Fibroblast of lung (primary cell): Measurements from ENCODE around the gene TLN1. TPM values are rescaled to one million over a fixed set of nuclear protein-coding genes. Genes with fewer than 3 reads are reported as not detected.

ENCODE experiments used
- DNase-seq, 2 donors: peaks; one replicate each; pipeline versions ENCODE4 v3.0.0 to v3.0.0-alpha.2; 2010; ENCODE audit warnings: low read depth in 2 of 2
- H2AFZ ChIP-seq: 2 replicates; pipeline ENCODE4 v1.5.1; 2012; ENCODE audit warnings: low read length, control low read depth, inconsistent platforms
- H3K27ac ChIP-seq: 2 replicates; pipeline ENCODE4 v1.5.1; 2011; ENCODE audit warnings: low read length, control low read depth; ENCODE audit not compliant: insufficient read depth
- H3K27me3 ChIP-seq: 2 replicates; pipeline ENCODE4 v1.5.1; 2011; ENCODE audit warnings: mild to moderate bottlenecking, low read length; ENCODE audit not compliant: control insufficient read depth, insufficient read depth
- H3K36me3 ChIP-seq: 2 replicates; pipeline ENCODE4 v1.5.1; 2011; ENCODE audit warnings: low read length; ENCODE audit not compliant: control insufficient read depth, insufficient read depth
- H3K4me1 ChIP-seq: 2 replicates; pipeline ENCODE4 v1.5.1; 2011; ENCODE audit warnings: low read length; ENCODE audit not compliant: control insufficient read depth, insufficient read depth; ENCODE audit errors: extremely low read depth
- H3K4me2 ChIP-seq: 2 replicates; pipeline ENCODE4 v1.5.1; 2011; ENCODE audit warnings: low read length, control low read depth; ENCODE audit not compliant: insufficient read depth; ENCODE audit errors: extremely low read depth
- H3K4me3 ChIP-seq, 4 experiments: fragments of 200-600 bp in 1 of 4; sonication (generic) in 1 of 4; replicated peaks in 1 of 4; 2 replicates each; pipeline ENCODE4 v1.5.1; 2011 to 2016; ENCODE audit warnings: low read length in 4 of 4, low read depth in 3 of 4, mild to moderate bottlenecking in 3 of 4, control low read depth in 2 of 4, inconsistent platforms in 1 of 4, mixed read lengths in 1 of 4; ENCODE audit not compliant: insufficient read depth in 1 of 4; ENCODE audit errors: control extremely low read depth in 1 of 4
- H3K79me2 ChIP-seq: 2 replicates; pipeline ENCODE4 v1.5.1; 2012; ENCODE audit warnings: mild to moderate bottlenecking, low read length, inconsistent platforms; ENCODE audit not compliant: control insufficient read depth, insufficient read depth
- H3K9ac ChIP-seq: 2 replicates; pipeline ENCODE4 v1.5.1; 2011; ENCODE audit warnings: mild to moderate bottlenecking, low read length, control low read depth; ENCODE audit not compliant: insufficient read depth
- H3K9me3 ChIP-seq: 2 replicates; pipeline ENCODE4 v1.5.1; 2012; ENCODE audit warnings: low read depth, low read length; ENCODE audit not compliant: control insufficient read depth, insufficient read depth
- H4K20me1 ChIP-seq: 2 replicates; pipeline ENCODE4 v1.5.1; 2011; ENCODE audit warnings: low read length; ENCODE audit not compliant: control insufficient read depth, insufficient read depth; ENCODE audit errors: extremely low read depth
- CTCF ChIP-seq, 2 donors: IDR thresholded peaks in 1 of 2; conservative IDR thresholded peaks in 1 of 2; 1 replicate in 1 of 2; 2 replicates in 1 of 2; pipeline ENCODE4 v1.5.1; 2011 to 2012; ENCODE audit warnings: low read length in 2 of 2, control low read depth in 1 of 2, inconsistent platforms in 1 of 2, low read depth in 1 of 2, mild to moderate bottlenecking in 1 of 2
- EZH2 ChIP-seq: IDR thresholded peaks from 2 replicates; pipeline ENCODE4 v1.5.1; 2012; ENCODE audit warnings: low read length, control low read depth, mild to moderate bottlenecking; ENCODE audit errors: missing control alignments
- polyA plus RNA-seq, 2 donors: library from polyadenylated mRNA; depleted of rRNA in 1 of 2; stranded (reverse) in 1 of 2; unstranded in 1 of 2; fragments of >200 nt; gene quantifications; 2 replicates each; pipeline ENCODE4 v1.2.1, GENCODE V29; 2011 to 2012; ENCODE audit warnings: missing spikeins in 1 of 2
- total RNA-seq: library from RNA; depleted of rRNA; stranded (reverse); fragments of >200 nt; gene quantifications from 2 replicates; pipeline ENCODE4 v1.2.1, GENCODE V29; 2014

Gene TLN1
- total and polyA plus RNA-seq, 2 donors (not counting 1 experiment from before 2014, with no cell fraction given): 214 to 405 TPM

GRCh38 chr9:35687972-35688557 lies 43.9 kb downstream of the TLN1 start:
- Histone ChIP-seq H3K4me2 (peak overlapping the region; percentile 99), H2AFZ (no peak overlapping the region), H3K9me3 (no peaks in the 10 kb centered on the region), H3K4me3 (peak overlapping the region; percentile 57 to 99 (median 67)), H3K27me3 (no peaks in the 10 kb centered on the region), H3K79me2 (peaks cover 52% of the 10 kb centered on the region), H3K27ac (peak overlapping the region; percentile 84), H4K20me1 (peaks cover 2% of the 10 kb centered on the region), H3K9ac (peak overlapping the region; percentile 73), H3K4me1 (peaks cover 29% of the 10 kb centered on the region), H3K36me3 (peaks cover 23% of the 10 kb centered on the region)
- DNase-seq: peak in 1 of 2 donors; percentile 19
- TF ChIP-seq CTCF (conservative IDR thresholded peaks at IDR 0.05 in 1 of 2, IDR thresholded peaks at IDR 0.05 in 1 of 2; ENCODE audit: low read depth in 1 of 2, low read length in 2 of 2) (no peak), EZH2 (no peak)

GRCh38 chr9:35687306-35687705 lies 44.7 kb downstream of the TLN1 start:
- Histone ChIP-seq H2AFZ (no peak overlapping the region), H3K9me3 (no peaks in the 10 kb centered on the region), H3K4me1 (peaks cover 35% of the 10 kb centered on the region), H3K27me3 (no peaks in the 10 kb centered on the region), H3K36me3 (peaks cover 28% of the 10 kb centered on the region), H4K20me1 (peaks cover 2% of the 10 kb centered on the region), H3K4me3 (peak overlapping the region; percentile 57 to 99 (median 67)), H3K79me2 (peaks cover 52% of the 10 kb centered on the region), H3K27ac (no peak overlapping the region), H3K9ac (no peak overlapping the region), H3K4me2 (peak overlapping the region; percentile 99)
- DNase-seq: no peak
- TF ChIP-seq EZH2 (no peak), CTCF (conservative IDR thresholded peaks at IDR 0.05 in 1 of 2, IDR thresholded peaks at IDR 0.05 in 1 of 2; ENCODE audit: low read depth in 1 of 2, low read length in 2 of 2) (no peak)

- DNase-seq: peak; percentile 71 to 74
These were observed 45.5 kb downstream of the TLN1 start for GRCh38 chr9:35686222-35687203.

More at GRCh38 chr9:35686222-35687203, 45.5 kb downstream of the TLN1 start:
- no peaks in the 10 kb centered on the region for H3K9me3 ChIP-seq
- peaks cover 52% of the 10 kb centered on the region for H3K79me2 ChIP-seq
- no peaks in the 10 kb centered on the region for H3K27me3 ChIP-seq
- H4K20me1 ChIP-seq: peaks cover 2% of the 10 kb centered on the region
- no peak overlapping the region for H3K9ac ChIP-seq
- H3K4me1 ChIP-seq: peaks cover 38% of the 10 kb centered on the region
- peak overlapping the region; percentile 99 for H3K4me2 ChIP-seq
- no peak overlapping the region for H3K27ac ChIP-seq
- H3K4me3 ChIP-seq: peak overlapping the region; percentile 57 to 99 (median 67)
- H2AFZ ChIP-seq: no peak overlapping the region
- H3K36me3 ChIP-seq: peaks cover 32% of the 10 kb centered on the region
- TF ChIP-seq CTCF (conservative IDR thresholded peaks at IDR 0.05 in 1 of 2, IDR thresholded peaks at IDR 0.05 in 1 of 2; ENCODE audit: low read depth in 1 of 2, low read length in 2 of 2): no peak
- TF ChIP-seq EZH2: no peak
